Retinal pigment epithelial cell (primary cell): ENCODE data around the gene EPHB2.

Experiments
- DNase-seq: peaks from one replicate; pipeline ENCODE4 v3.0.0-alpha.2; 2010; ENCODE audit warnings: low read depth
- H3K4me3 ChIP-seq: 2 replicates; pipeline ENCODE4 v1.5.1; 2011; ENCODE audit warnings: mild to moderate bottlenecking, low read length, control low read depth, moderate library complexity
- CTCF ChIP-seq: conservative IDR thresholded peaks from 2 replicates; pipeline ENCODE4 v1.5.1; 2011; ENCODE audit warnings: low read depth, low read length, control low read depth, inconsistent platforms

EPHB2 gene

GRCh38 chr1:22919341-22920025, 208.8 kb downstream of the EPHB2 start:
- DNase-seq = no peak
- no peak overlapping the region for H3K4me3 ChIP-seq
- no peak for TF ChIP-seq CTCF

DNA sequence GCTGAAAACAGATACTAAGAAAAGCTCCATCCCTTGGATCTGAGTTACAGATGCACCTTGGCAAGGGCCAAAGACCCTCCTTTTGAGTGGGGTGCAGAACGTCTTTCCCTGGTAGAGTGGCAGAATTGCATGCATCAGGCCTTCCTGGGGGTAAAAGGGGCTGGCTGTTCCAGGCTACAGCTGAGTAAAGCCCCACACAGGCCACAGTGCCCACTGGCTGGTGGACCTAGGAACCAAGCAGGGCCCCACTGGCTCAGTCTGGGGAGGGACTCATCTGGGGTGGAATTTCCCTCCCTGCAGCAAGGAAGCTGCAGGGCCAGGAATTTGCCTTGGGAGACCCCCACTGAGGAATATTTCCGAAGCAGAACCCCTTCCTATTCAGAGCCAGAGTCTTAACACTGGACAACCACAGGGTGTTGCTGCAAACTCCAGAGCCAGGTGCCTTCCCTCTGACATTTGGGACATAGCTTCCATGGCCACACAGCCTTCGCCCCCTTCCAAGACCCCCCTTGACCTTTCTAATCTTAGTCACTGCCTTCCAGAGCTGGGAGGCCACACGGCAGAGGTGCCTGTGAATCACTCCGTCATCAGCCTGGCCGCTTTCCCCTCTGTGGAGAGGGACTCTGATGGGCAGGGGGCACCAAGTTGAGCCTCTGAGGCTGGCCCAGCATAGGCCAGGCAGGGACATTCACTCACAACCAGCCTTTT, 209.5 kb downstream of the EPHB2 start:
- DNase-seq = no peak
- peak; percentile 1 for TF ChIP-seq CTCF

GRCh38 chr1:22920734-22921451, 210.3 kb downstream of the EPHB2 start:
- no peak overlapping the region for H3K4me3 ChIP-seq
- TF ChIP-seq CTCF = no peak
- DNase-seq = no peak

More for the DNA sequence above, 209.5 kb downstream of the EPHB2 start:
- no peak overlapping the region for H3K4me3 ChIP-seq

- no peak overlapping the region for H3K4me3 ChIP-seq
- no peak for TF ChIP-seq CTCF
- no peak for DNase-seq
Observed at GRCh38 chr1:22921452-22922126, 210.9 kb downstream of the EPHB2 start.

DNA sequence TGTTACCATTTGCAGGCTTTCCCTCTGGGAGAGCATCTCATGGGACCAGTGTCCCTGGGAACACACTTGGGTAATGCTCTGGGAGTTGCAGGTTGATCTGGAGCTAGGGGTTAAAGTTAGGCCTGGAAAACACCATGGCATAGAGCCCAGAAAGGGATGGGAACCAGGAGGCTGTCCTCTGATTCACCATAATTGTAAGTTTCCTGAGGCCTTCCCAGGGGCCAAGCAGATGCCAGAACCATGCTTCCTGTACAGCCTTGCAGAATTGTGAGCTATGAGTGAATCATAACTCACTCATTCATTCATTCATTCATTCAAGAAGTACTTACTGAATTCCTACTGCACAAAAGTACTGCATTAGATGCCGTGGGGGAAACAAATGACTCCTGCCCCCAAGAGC, 212.0 kb downstream of the EPHB2 start:
- no peak for DNase-seq
- H3K4me3 ChIP-seq = no peak overlapping the region
- no peak for TF ChIP-seq CTCF

GRCh38 chr1:22925111-22925510, 214.5 kb downstream of the EPHB2 start:
- DNase-seq = no peak
- no peak for TF ChIP-seq CTCF

More at GRCh38 chr1:22925111-22925510, 214.5 kb downstream of the EPHB2 start:
- H3K4me3 ChIP-seq = no peak overlapping the region
